ENCODE measurements around the gene PLET1. TPM values are rescaled to one million over a fixed set of nuclear protein-coding genes. Genes with fewer than 3 reads are reported as not detected.
A peak's percentile ranks its signal among the peaks of the same experiment; 100 is the strongest.

The PLET1 gene
- total and polyA plus RNA-seq, 2 donors (not counting 1 experiment from before 2014, with no cell fraction given), result not detected

DNA sequence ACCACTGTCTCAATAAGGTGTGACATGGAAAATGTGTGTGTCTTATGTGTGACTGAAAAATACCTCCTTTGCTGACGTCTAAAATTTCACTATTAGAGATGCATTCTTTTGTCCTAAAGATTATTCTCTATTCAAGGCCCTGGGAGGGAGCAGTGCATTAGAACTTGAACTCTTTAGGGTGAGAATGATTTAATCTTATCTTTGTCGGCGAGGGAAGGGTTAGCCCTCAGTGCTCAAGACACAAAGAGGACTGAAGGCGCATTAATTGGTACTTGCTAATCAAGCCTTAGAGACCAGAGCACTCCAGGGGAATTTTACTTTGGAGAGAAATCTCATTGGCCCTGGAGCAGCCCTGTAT, 29.8 kb upstream of the PLET1 start:
- H3K27ac Mint-ChIP-seq, result peak overlapping the region; percentile 85
- peak overlapping the region; percentile 87 for H3K4me3 Mint-ChIP-seq

More for the DNA sequence above, 29.8 kb upstream of the PLET1 start:
- Mint-ChIP-seq H3K27me3 (no peaks in the 10 kb centered on the region), H3K4me1 (peaks cover 11% of the 10 kb centered on the region), H3K9me3 (ENCODE audit: insufficient read depth) (no peaks in the 10 kb centered on the region)
- Histone ChIP-seq H3K4me3 (ENCODE audit: control extremely low read depth in 1 of 5, extremely low read depth in 1 of 5, insufficient read depth in 1 of 5, low read depth in 2 of 5, low read length in 4 of 5) (peak overlapping the region in 4 of 5 experiments; percentile 40 to 62 (median 53)), H3K4me2 (replicated peaks; ENCODE audit: low read depth, low read length, poor library complexity, severe bottlenecking) (peak overlapping the region; percentile 87), H4K20me1 (ENCODE audit: control insufficient read depth, insufficient read depth, low read length, poor library complexity, severe bottlenecking) (no peaks in the 10 kb centered on the region), H3K36me3 (replicated peaks in 1 of 2; ENCODE audit: control extremely low read depth in 1 of 2, control insufficient read depth in 1 of 2, extremely low read depth in 1 of 2, insufficient read depth in 2 of 2, low read length in 1 of 2) (no peaks in the 10 kb centered on the region), H3K27ac (ENCODE audit: low read length in 2 of 2) (peak overlapping the region in 1 of 2 donors; percentile 39), H3K79me2 (ENCODE audit: control insufficient read depth, insufficient read depth, low read length) (no peaks in the 10 kb centered on the region), H3K9ac (ENCODE audit: low read length) (peak overlapping the region; percentile 66), H3K27me3 (replicated peaks in 1 of 4; ENCODE audit: control extremely low read depth in 1 of 4, control insufficient read depth in 3 of 4, insufficient read depth in 4 of 4, low read length in 3 of 4) (peaks cover 0 to 3% (median 0%) of the 10 kb centered on the region in 4 experiments), H3K9me3 (ENCODE audit: control extremely low read depth in 1 of 3, control insufficient read depth in 2 of 3, insufficient read depth in 1 of 3, low read length in 2 of 3) (no peaks in the 10 kb centered on the region), H2AFZ (ENCODE audit: insufficient read depth, low read depth, low read length, poor library complexity, severe bottlenecking) (peak overlapping the region; percentile 97), H3K4me1 (ENCODE audit: control insufficient read depth in 2 of 2, insufficient read depth in 2 of 2, low read length in 2 of 2) (peaks cover 9 to 13% of the 10 kb centered on the region in 2 donors)
- ATAC-seq (ENCODE audit: low read depth) (no peak), DNase-seq (no peak)
- intact Hi-C loops (cut with micrococcal nuclease), result loop anchor here (1.0 to 5.0 kb wide), 5 partner anchors 10 to 1484 kb away; partner anchors contain the start of genes CFAP68 and FDXACB1
- ChIA-PET CTCF (interaction anchor here (1.9 kb wide), 1 partner anchor 999 kb away, joined by 8 read pairs; no protein-coding TSS in a partner anchor), POLR2A (no interaction called here)
- no peak for TF ChIP-seq EZH2 (IDR thresholded peaks at IDR 0.05; ENCODE audit: borderline replicate concordance, insufficient read depth, low read depth, low read length, poor library complexity, severe bottlenecking)
- TF ChIP-seq, protein P1, sequence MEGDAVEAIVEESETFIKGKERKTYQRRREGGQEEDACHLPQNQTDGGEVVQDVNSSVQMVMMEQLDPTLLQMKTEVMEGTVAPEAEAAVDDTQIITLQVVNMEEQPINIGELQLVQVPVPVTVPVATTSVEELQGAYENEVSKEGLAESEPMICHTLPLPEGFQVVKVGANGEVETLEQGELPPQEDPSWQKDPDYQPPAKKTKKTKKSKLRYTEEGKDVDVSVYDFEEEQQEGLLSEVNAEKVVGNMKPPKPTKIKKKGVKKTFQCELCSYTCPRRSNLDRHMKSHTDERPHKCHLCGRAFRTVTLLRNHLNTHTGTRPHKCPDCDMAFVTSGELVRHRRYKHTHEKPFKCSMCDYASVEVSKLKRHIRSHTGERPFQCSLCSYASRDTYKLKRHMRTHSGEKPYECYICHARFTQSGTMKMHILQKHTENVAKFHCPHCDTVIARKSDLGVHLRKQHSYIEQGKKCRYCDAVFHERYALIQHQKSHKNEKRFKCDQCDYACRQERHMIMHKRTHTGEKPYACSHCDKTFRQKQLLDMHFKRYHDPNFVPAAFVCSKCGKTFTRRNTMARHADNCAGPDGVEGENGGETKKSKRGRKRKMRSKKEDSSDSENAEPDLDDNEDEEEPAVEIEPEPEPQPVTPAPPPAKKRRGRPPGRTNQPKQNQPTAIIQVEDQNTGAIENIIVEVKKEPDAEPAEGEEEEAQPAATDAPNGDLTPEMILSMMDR (IDR thresholded peaks at IDR 0.05), result no peak
- no CpG with 5 or more reads among the region's 4 CpGs for WGBS (ENCODE audit: insufficient coverage)

All from B cell (primary cell).